GM18907 (cell line): ENCODE data around the gene NOS1AP.
"Not testable (repeated sequence)": the region's sequence is repeated elsewhere in the genome, so short reads cannot be mapped to it uniquely, and the experiment has no call there.

ENCODE experiments used
- ATAC-seq: cut with Tn5 transposase; IDR thresholded peaks from one replicate; pipeline ENCODE4 v1.9.1; 2021; ENCODE audit warnings: mild to moderate bottlenecking, moderate library complexity; ENCODE audit not compliant: unreplicated experiment

The NOS1AP gene

GRCh38 chr1:162389971-162390370 is 320.5 kb downstream of the NOS1AP start:
- no peak for ATAC-seq

- no peak for ATAC-seq
These were observed 321.1 kb downstream of the NOS1AP start for GRCh38 chr1:162390396-162391185.

DNA sequence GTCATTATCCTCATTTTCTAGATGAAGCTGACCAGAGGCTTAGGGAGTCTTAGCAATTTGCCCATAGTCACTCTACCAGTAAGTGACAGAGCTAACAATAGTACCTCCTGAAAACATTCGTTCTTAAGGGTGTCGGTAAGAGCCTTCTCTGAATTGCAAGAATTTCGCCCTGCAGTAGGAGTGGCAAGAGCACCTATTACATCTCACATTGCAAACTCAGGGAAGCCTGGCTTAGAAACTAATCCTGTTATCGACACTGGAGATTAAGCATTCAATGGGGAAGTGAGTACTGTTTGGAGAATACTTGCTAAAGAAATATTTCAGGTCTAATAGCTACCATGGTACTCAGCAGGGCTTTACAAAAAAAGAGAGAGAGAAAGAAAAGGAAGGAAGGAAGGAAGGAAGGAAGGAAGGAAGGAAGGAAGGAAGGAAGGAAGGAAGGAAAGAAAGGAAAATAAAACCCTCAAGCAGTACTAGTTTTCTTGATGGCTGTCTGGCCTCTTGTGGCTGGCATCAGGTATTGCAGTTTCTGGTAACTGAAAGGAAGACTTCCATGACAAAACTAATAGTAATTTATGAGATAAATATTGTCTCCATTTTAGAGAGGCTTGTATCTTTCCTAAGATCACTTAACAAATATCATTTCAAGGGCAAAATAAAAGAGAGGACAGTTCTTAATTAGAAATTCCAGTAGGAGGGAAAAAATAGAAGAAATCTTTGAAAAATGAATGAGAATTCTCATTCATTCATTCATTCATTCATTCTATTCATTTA is 322.5 kb downstream of the NOS1AP start:
- ATAC-seq, result no peak

DNA sequence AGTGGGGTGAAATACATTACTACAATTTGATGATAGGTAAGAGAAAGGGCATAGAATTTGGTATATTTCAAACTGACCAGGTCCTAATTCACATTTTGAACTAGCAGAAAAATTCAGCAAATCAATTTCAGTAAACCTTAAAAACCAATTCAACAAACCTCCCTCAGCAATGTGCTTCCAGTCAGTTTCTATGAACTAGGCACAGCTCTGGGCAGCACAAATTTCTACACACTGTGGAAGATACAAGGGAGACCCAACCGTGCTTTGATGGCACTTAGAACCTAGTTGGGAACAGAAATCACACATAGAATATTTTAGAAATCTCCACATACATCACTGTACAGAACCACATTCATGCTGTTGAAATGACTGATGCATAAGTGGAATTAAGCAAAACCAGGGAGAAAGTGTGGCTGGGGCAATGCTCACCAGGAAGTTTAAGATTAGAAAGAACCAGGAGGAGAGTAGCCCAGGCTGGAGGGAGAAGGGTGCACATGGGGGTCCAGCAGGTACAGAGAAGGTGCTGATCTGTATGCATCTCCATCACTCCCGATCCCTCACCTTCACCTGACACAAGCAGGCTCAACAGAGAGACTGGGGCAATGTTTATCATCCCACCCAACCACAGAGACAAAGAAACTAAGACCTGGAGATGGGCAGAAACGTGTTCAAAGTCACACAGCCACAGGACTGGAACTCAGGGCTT is 326.9 kb downstream of the NOS1AP start:
- ATAC-seq, result no peak

- no peak for ATAC-seq
These were observed 327.6 kb downstream of the NOS1AP start for GRCh38 chr1:162397039-162397448.

GRCh38 chr1:162397943-162398560 is 328.6 kb downstream of the NOS1AP start:
- ATAC-seq, result no peak

GRCh38 chr1:162398999-162399580 is 329.6 kb downstream of the NOS1AP start:
- ATAC-seq, result no peak

- no peak for ATAC-seq
These were observed 331.4 kb downstream of the NOS1AP start for GRCh38 chr1:162400790-162401355.

DNA sequence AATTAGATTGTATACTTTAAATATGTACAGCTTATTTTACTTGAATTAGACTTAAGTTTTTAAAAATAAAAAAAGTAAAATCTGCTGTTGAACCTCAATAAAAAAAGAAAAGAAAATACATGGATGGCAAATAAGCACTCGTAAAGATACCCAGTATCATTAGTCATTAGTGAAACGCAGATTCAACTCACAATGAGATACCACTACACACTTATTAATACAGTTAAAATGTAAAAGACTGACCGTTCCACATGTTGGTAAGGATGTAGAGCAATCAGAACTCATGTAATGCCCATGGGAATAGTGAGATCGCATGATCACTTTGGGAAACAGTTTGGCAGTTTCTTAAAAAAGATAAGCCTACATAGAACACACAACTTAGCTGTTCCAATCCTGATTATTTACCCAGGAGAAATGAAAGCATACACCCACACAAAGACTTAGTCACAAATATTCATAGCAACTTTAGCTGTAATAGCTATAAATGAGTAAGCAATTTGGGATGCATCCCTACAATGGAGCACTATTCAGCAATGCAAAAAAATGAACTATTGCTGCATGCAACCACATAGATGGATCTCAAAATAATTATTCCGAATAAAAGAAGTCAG is 335.2 kb downstream of the NOS1AP start:
- ATAC-seq, result no peak

DNA sequence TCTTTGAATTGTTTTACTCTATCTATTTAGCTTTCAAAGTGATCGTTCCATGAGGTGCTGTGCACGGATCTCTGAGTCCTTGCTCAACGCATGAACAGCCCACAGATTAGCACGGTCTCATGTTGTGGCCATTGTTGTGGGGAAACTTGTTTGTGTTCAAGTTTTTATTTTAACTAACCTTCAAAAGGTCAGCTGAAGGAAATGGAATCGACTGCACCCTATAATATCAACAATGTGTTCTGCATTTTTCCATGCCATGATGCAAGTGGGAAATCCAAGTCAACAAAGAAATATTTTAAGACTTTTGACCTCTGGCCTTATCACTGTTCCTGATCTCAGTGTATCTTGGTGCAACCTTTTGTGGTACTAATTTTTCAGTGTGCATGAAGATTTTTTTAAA is 336.3 kb downstream of the NOS1AP start:
- no peak for ATAC-seq

DNA sequence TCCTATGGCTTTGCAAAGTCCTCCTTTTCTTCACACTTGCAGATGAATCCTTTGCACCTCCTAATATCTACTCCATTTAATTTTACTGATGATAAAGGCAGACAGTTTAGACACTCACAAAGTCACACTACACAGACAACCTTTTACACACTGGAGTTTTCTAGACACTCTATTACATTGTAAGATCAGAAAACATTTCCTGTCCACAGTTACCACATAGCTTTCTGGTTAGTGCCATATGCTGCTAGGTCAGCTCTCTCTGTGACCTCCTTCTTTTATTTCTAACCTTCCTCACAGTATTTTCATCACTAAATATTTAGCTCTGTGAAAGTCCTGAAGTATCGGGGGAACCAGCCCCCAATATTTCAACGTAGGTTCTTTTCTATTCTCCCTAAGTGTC is 337.3 kb downstream of the NOS1AP start:
- ATAC-seq, result no peak

- ATAC-seq, result no peak
These were observed 338.0 kb downstream of the NOS1AP start for GRCh38 chr1:162407539-162407938.

DNA sequence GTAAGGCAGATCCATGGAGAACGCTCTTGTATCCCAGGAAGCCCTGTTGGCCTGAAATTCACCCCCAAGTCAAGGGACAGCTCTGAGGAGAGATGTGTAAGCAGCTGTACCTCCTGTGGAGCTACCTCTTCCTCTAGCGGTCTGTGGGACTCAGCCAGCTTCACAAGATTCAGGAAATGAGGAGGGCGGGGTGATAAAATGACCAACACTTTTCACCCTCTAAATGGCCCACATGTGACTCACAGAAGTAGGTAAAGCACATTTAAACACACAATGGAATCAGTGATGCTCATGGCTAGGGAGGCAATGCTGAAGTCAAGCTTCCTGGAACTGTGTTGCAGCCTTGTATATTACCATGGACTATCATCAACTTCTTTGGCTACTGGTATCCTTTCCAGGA is 342.5 kb downstream of the NOS1AP start, which contains the start of gene SH2D1B:
SH2D1B (minus strand) TSS at position 135 of the 400 bp plus-strand sequence; CDS start at position 15, 120 bp downstream.
- no peak for ATAC-seq

DNA sequence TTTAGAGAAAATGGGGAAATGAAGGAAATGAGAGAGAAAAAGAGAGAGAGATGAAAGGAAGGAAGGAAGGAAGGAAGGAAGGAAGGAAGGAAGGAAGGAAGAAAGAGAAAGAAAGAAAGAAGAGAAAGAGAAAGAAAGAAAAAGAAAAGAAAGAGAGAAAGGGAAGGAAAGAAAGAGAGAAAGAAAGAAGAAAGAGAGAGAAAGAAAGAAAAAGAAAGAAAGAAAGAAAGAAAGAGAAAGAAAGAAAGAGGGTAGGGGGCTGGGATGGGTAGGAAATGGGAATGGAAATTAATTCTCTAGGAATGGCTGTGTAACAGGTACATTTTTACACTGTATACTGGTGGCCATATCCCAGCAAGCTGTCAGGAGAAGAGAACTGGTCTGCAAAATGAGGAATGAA is 346.7 kb downstream of the NOS1AP start:
- no peak for ATAC-seq

DNA sequence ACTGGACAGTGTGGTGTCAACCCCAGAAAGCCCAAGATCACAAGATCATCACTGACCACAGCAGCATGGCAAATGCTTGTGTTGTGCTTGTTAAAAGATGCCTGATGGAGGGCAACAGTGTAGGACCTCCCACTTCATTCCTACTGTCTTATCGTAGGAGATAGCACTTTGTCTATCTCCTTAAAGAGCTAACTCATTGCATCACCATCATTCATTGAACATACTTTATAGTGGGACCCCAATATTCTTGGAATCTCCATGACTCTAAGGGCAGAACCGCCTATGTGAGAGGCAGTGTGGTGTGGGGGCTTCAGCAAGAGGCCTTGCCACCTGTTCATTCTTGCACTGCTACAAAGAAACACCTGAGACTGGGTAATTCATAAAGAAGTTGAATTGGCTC is 347.4 kb downstream of the NOS1AP start:
- ATAC-seq, result no peak

DNA sequence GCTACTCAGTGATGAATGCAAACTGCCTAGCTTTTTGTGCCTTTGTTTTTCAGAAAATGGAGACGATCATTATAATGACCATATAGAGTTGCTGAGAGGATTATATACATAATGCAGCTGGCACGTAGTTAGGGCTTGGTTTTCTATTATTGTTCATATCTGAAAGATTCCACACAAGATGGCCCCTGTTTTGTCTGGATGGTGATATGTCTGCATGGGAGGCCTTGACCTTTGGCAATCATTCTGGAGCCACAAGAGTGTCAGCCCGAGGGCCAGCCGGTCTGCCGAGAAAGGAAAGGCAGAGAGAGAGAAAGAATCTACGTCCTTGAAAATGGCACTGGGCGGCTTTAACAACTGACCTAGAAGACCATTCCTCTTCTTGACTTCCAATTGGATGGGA is 348.2 kb downstream of the NOS1AP start:
- ATAC-seq, result no peak

DNA sequence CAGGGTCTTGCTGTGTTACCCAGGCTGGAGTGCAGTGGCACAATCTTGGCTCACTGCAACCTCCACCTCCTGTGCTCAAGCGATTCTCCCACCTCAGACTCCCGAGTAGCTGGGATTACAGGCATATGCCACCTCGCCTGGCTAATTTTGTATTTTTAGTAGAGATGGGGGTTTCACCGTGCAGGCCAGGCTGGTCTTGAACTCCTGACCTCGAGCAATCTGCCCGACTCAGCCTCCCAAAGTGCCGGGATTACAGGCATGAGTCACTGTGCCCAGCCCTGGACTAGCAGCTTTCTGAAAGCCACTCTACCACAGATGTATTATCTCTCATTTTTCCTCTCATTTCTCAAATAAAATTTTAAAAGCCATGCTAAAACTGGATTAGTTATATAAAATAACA is 349.1 kb downstream of the NOS1AP start:
- not testable (repeated sequence) for ATAC-seq

GRCh38 chr1:162419450-162419931 is 350.0 kb downstream of the NOS1AP start:
- ATAC-seq, result not testable (repeated sequence)
